ENCODE results near the gene NEMF. TPM values are rescaled to one million over a fixed set of nuclear protein-coding genes. Genes with fewer than 3 reads are reported as not detected.
"Not testable (repeated sequence)": the region's sequence is repeated elsewhere in the genome, so short reads cannot be mapped to it uniquely, and the experiment has no call there.

NEMF gene
- total RNA-seq, 1 donor from 2014 or later, result 49.8 TPM

GRCh38 chr14:49896966-49897365, 44.4 kb upstream of the NEMF start:
- Mint-ChIP-seq H3K4me3 (ENCODE audit: unreplicated experiment) (peak overlapping the region; percentile 92), H3K27me3 (ENCODE audit: low read depth) (no peaks in the 10 kb centered on the region), H3K4me1 (ENCODE audit: low read depth) (peaks cover 57% of the 10 kb centered on the region), H3K27ac (ENCODE audit: unreplicated experiment) (peak overlapping the region; percentile 41), H3K9me3 (ENCODE audit: low read depth) (no peaks in the 10 kb centered on the region), H3K36me3 (ENCODE audit: low read depth) (peaks cover 23% of the 10 kb centered on the region)
- TF ChIP-seq CTCF (IDR thresholded peaks at IDR 0.05), result peak; percentile 22
- no peak for DNase-seq (ENCODE audit: low spot score)

GRCh38 chr14:49896272-49896671, 43.7 kb upstream of the NEMF start:
- peak overlapping the region; percentile 18 for H3K27ac Mint-ChIP-seq (ENCODE audit: unreplicated experiment)
- DNase-seq (ENCODE audit: low spot score); H3K27me3 Mint-ChIP-seq (ENCODE audit: low read depth); H3K9me3 Mint-ChIP-seq (ENCODE audit: low read depth): not testable (repeated sequence)
- peaks cover 23% of the 10 kb centered on the region for H3K36me3 Mint-ChIP-seq (ENCODE audit: low read depth)
- H3K4me1 Mint-ChIP-seq (ENCODE audit: low read depth), result peaks cover 61% of the 10 kb centered on the region
- peak overlapping the region; percentile 92 for H3K4me3 Mint-ChIP-seq (ENCODE audit: unreplicated experiment)

- H3K27me3 Mint-ChIP-seq (ENCODE audit: low read depth), result no peaks in the 10 kb centered on the region
- no peaks in the 10 kb centered on the region for H3K9me3 Mint-ChIP-seq (ENCODE audit: low read depth)
- H3K4me1 Mint-ChIP-seq (ENCODE audit: low read depth), result peaks cover 61% of the 10 kb centered on the region
- peak overlapping the region; percentile 92 for H3K4me3 Mint-ChIP-seq (ENCODE audit: unreplicated experiment)
- H3K27ac Mint-ChIP-seq (ENCODE audit: unreplicated experiment), result peak overlapping the region; percentile 28
- peaks cover 23% of the 10 kb centered on the region for H3K36me3 Mint-ChIP-seq (ENCODE audit: low read depth)
- no peak for DNase-seq (ENCODE audit: low spot score)
- no peak for TF ChIP-seq CTCF (IDR thresholded peaks at IDR 0.05)
Observed at GRCh38 chr14:49895480-49895879, 42.9 kb upstream of the NEMF start.

GRCh38 chr14:49894214-49895107, 41.9 kb upstream of the NEMF start:
- Mint-ChIP-seq H3K36me3 (ENCODE audit: low read depth) (peaks cover 23% of the 10 kb centered on the region), H3K4me1 (ENCODE audit: low read depth) (peaks cover 59% of the 10 kb centered on the region), H3K4me3 (ENCODE audit: unreplicated experiment) (peak overlapping the region; percentile 92), H3K27ac (ENCODE audit: unreplicated experiment) (peak overlapping the region; percentile 95)
- not testable (repeated sequence) for H3K27me3 Mint-ChIP-seq (ENCODE audit: low read depth); DNase-seq (ENCODE audit: low spot score); H3K9me3 Mint-ChIP-seq (ENCODE audit: low read depth)

- TF ChIP-seq CTCF (IDR thresholded peaks at IDR 0.05), result no peak
- Mint-ChIP-seq H3K27me3 (ENCODE audit: low read depth) (no peaks in the 10 kb centered on the region), H3K9me3 (ENCODE audit: low read depth) (no peaks in the 10 kb centered on the region), H3K4me1 (ENCODE audit: low read depth) (peaks cover 50% of the 10 kb centered on the region), H3K4me3 (ENCODE audit: unreplicated experiment) (peak overlapping the region; percentile 92), H3K27ac (ENCODE audit: unreplicated experiment) (peak overlapping the region; percentile 100), H3K36me3 (ENCODE audit: low read depth) (peaks cover 23% of the 10 kb centered on the region)
- no peak for DNase-seq (ENCODE audit: low spot score)
Observed at GRCh38 chr14:49893309-49894213, 41.0 kb upstream of the NEMF start.

All from chondrocyte (in vitro differentiated cells).